ENCODE measurements around the gene TOGARAM1. TPM values are rescaled to one million over a fixed set of nuclear protein-coding genes. Genes with fewer than 3 reads are reported as not detected.

Gene TOGARAM1
- total and polyA plus RNA-seq, 8 donors: 3.4 to 13.3 (median 7.2) TPM

- WGBS, 2 donors: 80 to 81% methylated on average over 3 of the region's 3 CpGs
- FAIRE-seq: no peak
- ATAC-seq: no peak
- no peaks in the 10 kb centered on the region for H3K36me3 ChIP-seq
- intact Hi-C loops (cut with DNase I): no loop called here
- no peaks in the 10 kb centered on the region for H3K9me3 ChIP-seq
- no peak overlapping the region for H3K27ac ChIP-seq
- no peak for TF ChIP-seq CTCF (IDR thresholded peaks at IDR 0.05)
- H3K27me3 ChIP-seq: no peaks in the 10 kb centered on the region
- no peak for DNase-seq
- no peaks in the 10 kb centered on the region for H3K4me1 ChIP-seq
- H3K4me3 ChIP-seq: no peak overlapping the region
These were observed 103.5 kb downstream of the TOGARAM1 start for GRCh38 chr14:45065540-45065939.

DNA sequence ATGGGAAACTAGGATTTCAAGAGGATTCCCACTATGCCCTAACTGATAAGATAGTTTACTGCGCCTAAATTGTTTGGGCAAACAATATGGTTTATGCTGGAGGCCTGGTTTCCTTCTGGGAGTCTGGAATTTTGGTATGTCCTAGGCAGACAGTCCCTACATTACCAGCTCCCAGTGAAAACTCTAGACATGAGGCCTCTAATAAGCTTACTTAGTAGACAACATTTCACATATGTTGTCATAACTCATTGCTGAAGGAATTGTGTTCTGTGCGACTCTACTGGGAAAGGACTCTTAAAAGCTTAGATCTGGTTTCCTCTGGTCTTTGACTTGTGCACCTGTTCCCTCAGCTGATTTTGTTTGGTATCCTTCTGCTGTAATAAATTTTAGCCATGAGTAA lies 104.0 kb downstream of the TOGARAM1 start:
- 94 to 95% methylated on average over 2 of the region's 2 CpGs for WGBS, 2 donors
- Histone ChIP-seq H3K36me3 (no peaks in the 10 kb centered on the region), H3K9me3 (no peaks in the 10 kb centered on the region), H3K27me3 (no peaks in the 10 kb centered on the region), H3K27ac (no peak overlapping the region), H3K4me3 (no peak overlapping the region), H3K4me1 (no peaks in the 10 kb centered on the region)
- no peak for DNase-seq
- intact Hi-C loops (cut with DNase I): no loop called here
- TF ChIP-seq CTCF (IDR thresholded peaks at IDR 0.05): no peak
- ATAC-seq: no peak
- FAIRE-seq: no peak

DNA sequence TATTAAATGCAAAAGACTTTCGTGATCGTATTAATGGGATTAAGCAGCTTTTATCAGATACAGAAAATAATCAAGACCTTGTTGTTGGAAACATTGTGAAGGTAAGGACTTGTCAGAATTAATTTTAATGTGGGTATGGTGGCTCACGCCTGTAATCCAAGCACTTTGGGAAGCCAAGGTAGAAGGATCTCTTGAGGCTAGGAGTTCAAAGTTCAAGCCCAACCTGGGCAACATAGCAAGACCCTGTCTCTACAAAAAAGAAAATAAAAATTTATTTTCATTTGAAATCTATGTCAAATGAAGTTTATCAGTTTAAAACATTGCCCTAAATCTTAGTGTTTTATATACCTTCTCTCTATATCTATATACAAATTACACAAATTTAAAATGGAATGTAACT lies 104.7 kb downstream of the TOGARAM1 start:
- no peaks in the 10 kb centered on the region for H3K9me3 ChIP-seq
- H3K27me3 ChIP-seq: no peaks in the 10 kb centered on the region
- no peak for FAIRE-seq
- DNase-seq: no peak
- TF ChIP-seq CTCF (IDR thresholded peaks at IDR 0.05): no peak
- no peaks in the 10 kb centered on the region for H3K36me3 ChIP-seq
- no peaks in the 10 kb centered on the region for H3K4me1 ChIP-seq
- H3K4me3 ChIP-seq: no peak overlapping the region
- H3K27ac ChIP-seq: no peak overlapping the region
- intact Hi-C loops (cut with DNase I): no loop called here
- WGBS, 2 donors: 97 to 99% methylated on average over 3 of the region's 3 CpGs
- ATAC-seq: no peak

DNA sequence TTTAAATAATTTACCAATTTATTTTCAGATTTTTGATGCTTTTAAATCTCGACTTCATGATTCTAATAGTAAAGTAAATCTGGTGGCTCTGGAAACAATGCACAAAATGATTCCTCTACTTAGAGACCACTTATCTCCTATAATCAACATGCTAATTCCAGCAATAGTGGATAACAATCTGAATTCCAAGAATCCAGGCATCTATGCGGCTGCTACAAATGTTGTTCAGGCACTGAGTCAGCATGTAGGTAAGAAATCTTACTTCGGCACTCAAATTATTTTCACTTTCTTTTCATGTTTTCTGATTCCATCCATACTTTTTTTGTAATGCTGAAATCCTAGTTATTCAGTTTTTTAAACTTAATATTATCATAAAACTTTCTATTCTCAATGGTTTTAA lies 106.4 kb downstream of the TOGARAM1 start:
- Histone ChIP-seq H3K4me1 (no peaks in the 10 kb centered on the region), H3K4me3 (no peak overlapping the region), H3K27ac (no peak overlapping the region), H3K36me3 (no peaks in the 10 kb centered on the region), H3K27me3 (no peaks in the 10 kb centered on the region), H3K9me3 (no peaks in the 10 kb centered on the region)
- TF ChIP-seq CTCF (IDR thresholded peaks at IDR 0.05): no peak
- intact Hi-C loops (cut with DNase I): no loop called here
- no peak for FAIRE-seq
- DNase-seq: no peak
- WGBS, 2 donors: 95 to 98% methylated on average over 3 of the region's 3 CpGs
- ATAC-seq: no peak

DNA sequence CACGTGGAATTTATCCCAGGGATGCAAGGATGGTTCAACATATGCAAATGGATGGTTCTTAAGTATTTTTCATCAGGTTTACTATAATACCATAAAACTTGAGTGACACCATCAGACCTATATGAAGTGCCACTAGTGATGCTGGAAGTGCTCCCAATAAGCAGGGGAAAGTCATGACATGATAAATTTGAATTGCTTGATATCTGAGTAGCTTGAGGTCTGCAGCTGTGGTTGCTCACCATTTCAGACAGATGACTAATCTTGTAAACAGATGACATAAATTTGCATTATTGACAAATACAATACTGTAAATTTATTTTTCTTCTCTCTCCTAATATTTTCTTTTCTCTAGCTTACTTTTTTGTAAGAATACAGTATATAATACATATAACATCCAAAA lies 108.2 kb downstream of the TOGARAM1 start:
- Histone ChIP-seq H3K27ac (no peak overlapping the region), H3K4me1 (no peaks in the 10 kb centered on the region), H3K9me3 (no peaks in the 10 kb centered on the region), H3K27me3 (no peaks in the 10 kb centered on the region), H3K4me3 (no peak overlapping the region), H3K36me3 (no peaks in the 10 kb centered on the region)
- FAIRE-seq (no peak), DNase-seq (no peak), ATAC-seq (no peak)
- TF ChIP-seq CTCF (IDR thresholded peaks at IDR 0.05): no peak
- intact Hi-C loops (cut with DNase I): no loop called here
- whole genome bisulfite sequencing, 2 donors: 90 to 100% methylated on average over 1 of the region's 1 CpG

Data from pancreas (tissue), 10 donors.